Head of caudate nucleus (tissue), 42 donors: ENCODE measurements around the gene AHRR.
"Not testable (repeated sequence)": the region's sequence is repeated elsewhere in the genome, so short reads cannot be mapped to it uniquely, and the experiment has no call there.

Experiments
- DNase-seq, 42 donors: peaks; one replicate each; pipeline versions ENCODE4 v3.0.0 to v3.0.0-alpha.2; 2020 to 2021; ENCODE audit warnings: mixed read lengths in 7 of 42
- intact Hi-C: fragments of 100-400 bp; cut with DNase I; formaldehyde crosslinking; loops from one replicate; pipeline ENCODE4 v1.15.0; 2022

Gene AHRR

DNA sequence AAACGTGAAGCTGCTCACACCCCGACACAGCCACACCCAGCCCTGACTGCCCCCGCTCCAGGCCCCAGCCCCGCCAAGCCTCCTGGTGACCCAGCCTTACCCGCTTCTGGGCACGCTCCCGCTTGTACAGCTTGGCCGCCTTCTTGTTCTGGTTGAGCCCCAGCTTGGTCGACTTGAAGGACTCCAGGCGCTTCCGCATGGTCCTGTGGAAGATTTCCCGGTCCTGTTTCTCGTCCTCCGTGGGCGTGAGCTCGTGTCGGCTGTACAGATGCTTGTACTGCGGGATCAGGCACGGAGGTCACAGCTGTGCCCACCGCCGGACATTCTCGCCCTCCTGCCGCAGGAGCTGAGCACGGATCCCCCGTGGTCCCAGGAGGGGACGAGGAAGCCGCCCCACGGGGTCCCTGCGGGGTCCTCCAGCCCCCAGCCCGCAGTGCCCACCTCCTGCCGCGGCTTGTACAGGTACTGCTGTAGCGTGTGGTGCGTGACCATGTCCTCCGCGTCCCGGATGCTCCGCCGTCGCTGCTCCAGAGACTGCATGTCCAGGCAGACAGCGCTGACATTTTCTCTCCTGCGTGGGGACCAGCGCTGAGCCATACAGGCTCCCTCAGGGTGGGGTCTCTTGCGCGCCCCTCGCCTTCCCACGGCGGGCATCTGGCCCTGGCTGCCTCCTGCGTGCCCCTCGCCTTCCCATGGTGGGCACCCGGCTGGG, 154.7 kb downstream of the AHRR start:
- no peak for DNase-seq
- intact Hi-C loops = loop anchor here (5.0 to 10.0 kb wide), 2 partner anchors 141 to 419 kb away; partner anchors contain the start of genes BRD9 and TRIP13

DNA sequence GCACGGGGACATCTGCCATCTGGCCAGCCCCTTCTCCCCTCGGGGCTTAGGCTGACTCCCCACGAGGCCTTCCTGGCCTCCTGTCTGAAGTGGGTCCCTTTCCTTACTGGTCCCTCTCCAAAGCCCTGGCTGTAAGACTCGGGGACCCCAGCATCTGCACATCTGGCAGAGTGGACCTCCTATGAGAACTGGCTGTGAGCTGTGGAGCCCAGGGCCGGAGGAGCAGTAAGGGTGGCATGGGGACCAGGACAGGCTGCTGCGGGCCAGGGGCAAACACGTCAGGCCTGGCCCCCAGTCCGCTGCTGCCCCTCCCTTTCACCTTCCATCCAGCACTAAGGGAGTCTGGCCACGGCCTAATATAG, 155.3 kb downstream of the AHRR start:
- DNase-seq = no peak
- intact Hi-C loops = loop anchor here (5.0 to 10.0 kb wide), 2 partner anchors 141 to 418 kb away; partner anchors contain the start of genes BRD9 and TRIP13

DNA sequence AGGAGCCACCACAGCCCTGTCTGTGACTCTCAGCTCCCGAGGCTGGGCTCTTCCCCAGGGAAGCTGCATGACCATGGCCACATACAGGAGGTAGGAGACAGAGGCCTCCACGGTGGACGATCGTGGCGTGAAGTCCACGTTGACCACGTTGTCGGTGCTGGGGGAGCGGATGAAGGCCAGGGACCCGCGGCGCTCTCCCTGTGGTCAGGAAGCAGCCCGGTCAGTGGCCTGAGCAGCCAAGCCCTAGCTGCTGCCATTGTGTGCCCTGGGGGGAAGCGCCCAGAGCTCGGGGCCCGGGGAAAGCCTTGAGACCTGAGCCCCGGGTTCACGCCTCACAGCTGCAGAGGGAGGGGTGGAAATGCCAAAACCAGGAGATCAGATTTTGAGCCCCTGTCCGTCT, 155.7 kb downstream of the AHRR start:
- no peak for DNase-seq
- intact Hi-C loops = loop anchor here (5.0 to 10.0 kb wide), 2 partner anchors 140 to 418 kb away; partner anchors contain the start of genes BRD9 and TRIP13

DNA sequence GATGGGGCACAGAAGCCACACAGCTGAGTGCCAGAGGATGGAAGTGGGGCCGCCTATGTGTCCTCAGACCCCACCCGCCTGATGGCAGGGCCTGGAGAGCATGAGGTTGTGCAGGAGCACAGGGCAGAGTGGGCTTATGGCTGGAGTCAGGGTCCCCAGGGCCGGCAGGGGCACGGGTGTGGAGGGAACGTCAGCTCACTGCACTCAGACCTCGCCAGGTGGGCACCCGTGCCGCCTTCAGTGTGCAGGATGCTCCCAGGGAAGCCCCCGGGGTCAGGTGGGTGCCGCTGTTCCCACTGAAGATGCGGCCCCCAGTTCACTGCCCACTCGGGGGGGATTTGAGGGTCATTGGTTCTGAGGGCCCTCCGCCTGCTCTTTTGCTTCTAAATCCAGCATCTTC, 156.4 kb downstream of the AHRR start:
- intact Hi-C loops = loop anchor here (5.0 to 10.0 kb wide), 2 partner anchors 139 to 417 kb away; partner anchors contain the start of genes BRD9 and TRIP13
- no peak for DNase-seq

DNA sequence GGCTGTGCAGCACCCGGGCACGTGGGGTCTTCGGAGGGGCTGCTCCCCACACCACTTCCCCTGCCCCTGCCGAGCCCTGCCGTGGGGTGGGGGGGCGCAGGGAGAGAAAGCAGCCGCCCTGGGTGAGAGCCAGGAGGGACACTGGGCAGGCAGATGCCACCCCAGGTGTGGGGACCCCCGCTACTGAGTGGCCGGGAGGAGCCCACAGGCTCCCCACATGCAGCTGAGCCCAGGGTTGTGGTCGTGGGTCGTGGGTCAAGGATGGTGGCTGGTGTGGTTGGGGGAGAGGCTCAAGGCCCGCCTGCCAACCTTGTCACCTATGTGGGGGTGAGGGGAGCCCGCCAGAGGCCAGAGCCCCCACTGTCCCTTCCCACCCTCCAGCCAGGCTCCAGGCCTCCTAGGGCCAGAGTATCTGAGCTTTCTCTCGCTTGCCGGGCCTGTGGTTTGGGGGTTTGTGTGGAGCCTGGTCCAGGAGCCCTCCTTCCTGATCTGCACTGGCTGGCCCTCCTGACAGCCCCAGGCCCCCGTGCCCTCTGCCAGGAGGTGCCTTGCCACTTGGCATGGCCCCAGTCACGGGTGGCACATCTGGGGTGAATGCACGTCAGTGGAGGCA, 157.0 kb downstream of the AHRR start:
- DNase-seq = no peak
- intact Hi-C loops = loop anchor here (5.0 to 10.0 kb wide), 2 partner anchors 139 to 416 kb away; partner anchors contain the start of genes BRD9 and TRIP13

DNA sequence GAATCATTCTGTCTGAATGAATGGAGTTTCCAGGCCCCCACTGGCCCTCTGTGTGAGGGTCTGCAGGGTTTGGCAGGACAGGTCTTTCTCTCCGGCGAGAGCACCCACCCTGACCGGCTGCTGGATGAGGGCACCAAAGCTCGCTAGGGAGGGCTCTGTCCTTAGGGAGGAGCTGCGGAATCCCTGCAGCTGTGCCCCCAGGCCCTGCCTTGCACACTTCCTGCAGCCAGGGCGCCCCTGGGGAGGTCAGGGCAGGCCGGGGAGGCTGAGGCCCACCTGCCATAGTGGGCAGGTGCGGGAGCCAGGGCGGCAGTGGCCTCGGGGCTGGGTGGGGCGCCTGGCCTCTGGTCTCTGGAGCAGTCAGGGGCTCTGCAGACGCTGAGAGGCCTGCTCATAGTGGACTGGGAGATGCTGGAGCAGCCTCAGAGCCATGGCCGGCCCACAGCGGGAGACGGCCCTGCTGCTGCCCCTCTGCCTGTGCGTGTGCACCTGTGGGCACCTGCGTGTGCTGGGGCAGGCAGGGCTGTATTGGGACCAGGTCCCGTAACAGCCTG, 157.5 kb downstream of the AHRR start:
- no peak for DNase-seq
- intact Hi-C loops = loop anchor here (5.0 to 10.0 kb wide), 2 partner anchors 138 to 416 kb away; partner anchors contain the start of genes BRD9 and TRIP13

DNA sequence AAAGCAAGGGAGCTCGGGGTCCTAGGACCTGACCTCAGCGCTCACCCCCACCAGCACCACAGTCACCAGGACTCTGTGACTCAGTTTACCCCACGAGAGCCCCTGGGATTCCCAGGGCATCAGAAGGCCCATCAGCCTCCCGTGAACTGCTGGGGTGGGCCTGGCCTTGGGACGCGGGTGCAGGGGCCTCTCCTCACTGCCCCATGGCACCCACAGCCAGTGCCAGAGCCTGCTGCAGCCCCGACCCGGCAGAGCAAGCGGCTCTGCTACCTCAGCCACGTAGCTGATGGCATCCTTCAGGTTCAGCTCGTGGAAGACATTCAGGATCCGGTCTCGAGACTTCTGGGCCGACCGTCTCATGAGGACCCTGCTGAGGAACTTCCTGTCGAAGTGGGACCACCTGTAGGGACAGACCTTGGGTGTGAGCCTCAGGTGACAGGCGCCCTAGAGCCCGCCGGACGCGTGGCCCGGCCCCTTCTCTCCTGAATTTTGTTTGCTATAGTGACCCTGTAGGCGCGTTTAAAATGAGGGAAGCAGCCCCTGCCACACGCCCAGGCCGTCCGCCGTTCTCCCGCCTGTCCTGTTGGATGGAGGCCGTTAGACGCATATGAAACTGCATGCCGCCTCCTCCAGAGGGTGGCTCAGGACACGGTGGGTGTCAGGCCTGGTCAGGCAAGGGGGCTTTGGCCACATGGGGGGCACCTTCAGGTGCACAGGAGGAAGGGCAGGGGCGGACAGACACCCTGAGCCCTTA, 158.2 kb downstream of the AHRR start:
- intact Hi-C loops = loop anchor here (5.0 to 10.0 kb wide), 2 partner anchors 138 to 415 kb away; partner anchors contain the start of genes BRD9 and TRIP13
- DNase-seq = no peak

DNA sequence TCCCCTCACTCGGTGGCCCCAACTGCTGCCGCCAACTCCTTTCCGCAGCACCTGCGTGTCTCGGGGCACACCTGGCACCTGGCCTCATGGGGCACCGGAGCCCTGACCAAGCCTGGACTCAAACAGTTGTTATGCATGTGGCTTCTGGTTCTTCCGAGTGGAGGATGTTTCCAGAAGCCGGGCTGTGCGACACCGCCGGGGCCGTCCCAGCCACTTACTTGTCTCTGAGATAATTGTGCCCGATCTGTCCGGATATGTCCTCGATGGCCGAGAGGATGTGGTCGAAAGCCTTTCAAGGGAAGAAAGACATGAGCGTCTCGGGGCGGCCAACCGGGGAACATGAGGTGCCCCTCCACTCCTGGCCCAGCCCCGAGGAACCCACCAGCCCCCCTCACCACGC, 159.8 kb downstream of the AHRR start:
- intact Hi-C loops = no loop called here
- DNase-seq = no peak

DNA sequence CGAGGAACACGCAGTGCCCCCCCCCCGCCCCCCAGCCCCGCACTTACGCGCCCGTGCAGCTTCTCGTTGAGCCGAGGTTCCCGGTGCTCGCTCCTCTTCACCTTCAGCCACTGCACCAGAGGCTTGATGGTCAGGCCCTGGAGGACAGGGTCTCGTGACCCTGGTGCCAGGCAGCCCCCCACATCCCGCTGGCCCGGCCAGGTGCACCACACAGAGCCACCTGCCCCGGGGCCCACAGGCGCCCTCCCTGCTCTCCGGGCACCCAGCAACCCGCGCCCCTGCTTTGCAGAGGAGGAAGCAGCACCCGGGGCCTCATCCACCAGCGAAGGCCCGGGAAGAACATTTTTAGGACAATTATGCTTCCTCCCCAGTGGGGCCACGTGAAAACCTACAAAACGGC, 160.5 kb downstream of the AHRR start:
- DNase-seq = no peak
- intact Hi-C loops = no loop called here

DNA sequence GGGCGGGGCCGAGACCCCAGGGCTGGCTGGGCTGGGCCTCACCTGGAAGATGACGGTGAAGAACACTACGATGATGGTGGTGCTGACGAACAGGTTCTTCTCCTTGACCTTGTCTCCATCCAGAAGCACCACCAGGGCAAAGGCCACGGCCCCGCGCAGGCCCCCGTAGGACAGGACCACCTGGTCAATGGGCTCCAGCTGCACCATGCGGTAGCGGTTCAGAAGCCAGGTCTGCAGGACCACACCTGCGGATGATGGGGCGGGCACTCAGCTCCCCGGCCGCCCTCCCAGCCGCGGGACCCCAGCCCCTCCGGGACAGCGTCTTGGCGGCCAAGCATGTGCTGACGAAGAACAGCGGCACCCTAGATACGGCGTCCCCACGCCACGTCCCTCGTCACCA, 161.0 kb downstream of the AHRR start:
- intact Hi-C loops = no loop called here
- DNase-seq = no peak

DNA sequence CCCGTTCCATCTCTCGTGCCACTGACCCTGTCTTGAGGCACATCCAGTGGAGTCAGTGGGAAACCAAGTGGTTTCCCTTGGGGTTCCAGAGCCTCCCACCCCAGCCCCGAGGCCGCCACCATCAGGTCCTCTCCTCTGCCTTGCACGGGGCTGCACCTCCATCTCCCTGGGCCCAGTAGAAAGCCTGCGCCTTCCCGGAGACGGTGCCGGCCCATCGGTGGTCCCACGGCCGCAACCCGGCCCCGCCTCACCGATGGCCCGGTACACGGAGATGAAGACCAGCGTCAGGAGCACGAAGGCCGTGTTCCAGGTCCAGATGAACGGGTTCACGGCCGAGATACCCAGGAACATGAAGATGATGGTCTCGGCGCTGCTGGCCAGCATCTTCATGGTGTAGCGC, 161.5 kb downstream of the AHRR start:
- DNase-seq = no peak
- intact Hi-C loops = no loop called here

DNA sequence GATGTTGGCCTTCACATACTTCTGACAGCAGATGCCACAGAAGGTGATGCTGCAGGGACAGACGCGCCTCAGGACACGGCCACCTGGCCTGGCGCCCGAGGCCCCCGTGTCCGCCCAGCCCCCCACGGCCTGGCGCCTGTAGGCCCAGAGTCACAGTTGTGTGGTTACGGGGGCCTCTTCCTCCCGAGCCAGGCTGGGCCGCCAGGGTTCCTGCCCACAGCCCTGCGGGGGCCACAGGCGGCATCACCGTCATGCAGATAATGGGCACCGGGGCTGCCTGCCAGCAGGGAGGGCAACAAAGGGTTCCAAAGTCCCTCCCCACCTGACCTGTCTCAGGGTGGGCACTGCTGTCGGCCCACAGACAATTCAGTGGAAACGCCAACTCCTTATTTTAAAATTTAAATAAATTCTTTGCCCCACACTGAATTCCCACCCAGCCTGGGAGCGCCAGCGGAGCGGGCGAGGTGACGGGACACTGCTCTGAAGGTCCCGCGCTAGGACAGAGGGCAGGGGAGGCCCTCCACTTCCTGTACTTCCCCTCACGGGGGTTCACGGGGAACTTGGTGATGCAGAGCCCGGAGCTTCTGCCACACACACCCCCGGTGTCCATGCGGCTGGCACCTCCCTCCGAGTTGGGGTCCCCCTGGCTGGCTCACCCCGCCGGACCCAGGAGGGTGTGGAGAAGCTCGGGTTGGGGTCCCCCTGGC, 162.1 kb downstream of the AHRR start:
- intact Hi-C loops = no loop called here
- no peak for DNase-seq

DNA sequence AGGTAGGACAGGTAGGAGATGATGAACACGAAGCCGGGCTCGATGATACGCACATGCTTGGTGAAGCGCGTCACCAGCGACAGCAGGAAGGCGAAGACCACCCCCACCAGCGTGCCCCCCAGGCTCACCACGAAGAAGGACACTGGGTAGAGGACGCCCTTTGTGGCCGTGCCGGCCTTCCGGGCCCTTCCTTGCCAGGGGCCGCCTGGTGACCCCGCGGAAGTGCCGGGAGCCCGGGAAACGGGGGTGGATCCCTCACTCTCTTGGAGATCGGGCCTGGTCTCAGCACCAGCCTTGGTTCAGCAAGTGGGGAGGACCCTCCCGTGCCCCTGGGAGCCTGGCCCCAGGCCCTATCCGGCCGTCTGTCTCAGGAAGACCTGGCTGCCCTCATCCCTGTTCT, 163.0 kb downstream of the AHRR start:
- intact Hi-C loops = no loop called here

DNA sequence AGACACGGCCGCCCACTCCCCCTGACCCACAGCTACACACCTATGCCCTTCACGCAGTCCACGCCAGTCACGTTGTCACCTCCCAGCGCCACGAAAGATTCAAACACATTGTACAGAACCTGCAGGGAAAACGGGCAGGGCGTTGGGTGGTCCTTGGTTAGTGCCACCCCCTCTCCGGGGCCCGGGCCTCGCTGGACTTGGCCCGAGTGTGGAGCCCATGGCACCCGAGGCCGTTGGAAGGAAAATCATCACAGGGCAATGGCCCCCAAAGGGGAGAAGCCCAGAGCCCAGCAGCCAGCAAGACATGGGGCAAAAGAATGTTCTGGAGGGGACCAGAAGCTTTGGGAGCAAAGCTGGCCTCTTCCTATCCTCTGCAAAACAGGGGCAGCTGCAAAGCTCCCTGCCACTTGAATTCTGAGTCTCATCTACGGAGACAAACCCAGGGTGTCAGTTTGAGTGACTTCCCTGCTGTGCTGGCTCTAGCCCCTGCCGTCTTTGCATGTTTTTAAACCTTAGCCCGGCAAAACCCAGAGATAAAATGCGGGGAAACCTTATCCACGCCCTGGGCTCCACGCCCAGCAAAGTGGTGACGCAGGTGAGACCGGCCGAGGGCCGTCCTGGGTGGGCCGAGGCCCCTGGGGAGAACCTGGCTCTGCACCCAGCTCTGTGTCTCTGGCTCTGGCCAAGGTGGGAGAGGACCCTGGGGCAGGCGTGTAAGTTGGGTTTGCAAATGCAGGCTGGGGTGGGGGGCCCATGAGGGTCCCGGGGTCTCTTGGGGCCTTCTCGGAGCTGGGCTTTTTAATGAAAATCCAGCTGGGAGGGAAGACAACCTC, 163.8 kb downstream of the AHRR start:
- intact Hi-C loops = no loop called here
- no peak for DNase-seq

More for the DNA sequence above, 163.0 kb downstream of the AHRR start:
- no peak for DNase-seq

DNA sequence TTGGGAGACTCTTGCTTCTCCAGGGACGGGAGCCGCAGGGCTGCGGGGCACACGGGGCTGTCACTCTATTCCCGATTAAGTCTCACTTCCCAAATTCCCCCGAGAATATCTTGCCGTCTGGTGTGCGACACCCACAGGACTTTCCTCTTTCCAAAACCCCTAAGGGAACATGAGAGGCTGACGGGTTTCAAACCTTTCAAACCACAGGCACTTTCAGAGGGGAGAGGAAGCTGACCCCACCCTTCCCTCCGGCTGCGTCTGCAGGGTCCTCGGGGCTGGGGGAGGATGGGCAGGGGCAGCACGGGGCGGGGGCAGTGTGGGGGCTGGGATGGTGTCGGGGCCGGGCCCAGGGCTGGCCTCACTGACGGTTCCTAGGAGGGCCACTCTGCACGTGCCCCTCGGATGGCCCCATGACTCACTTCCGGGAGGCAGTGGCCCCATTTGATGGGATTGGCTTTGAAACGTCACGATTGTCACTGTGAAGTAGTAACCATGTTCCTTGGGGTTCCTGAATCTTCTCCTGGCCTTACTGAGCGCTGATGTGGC, 164.5 kb downstream of the AHRR start:
- no peak for DNase-seq
- intact Hi-C loops = no loop called here

DNA sequence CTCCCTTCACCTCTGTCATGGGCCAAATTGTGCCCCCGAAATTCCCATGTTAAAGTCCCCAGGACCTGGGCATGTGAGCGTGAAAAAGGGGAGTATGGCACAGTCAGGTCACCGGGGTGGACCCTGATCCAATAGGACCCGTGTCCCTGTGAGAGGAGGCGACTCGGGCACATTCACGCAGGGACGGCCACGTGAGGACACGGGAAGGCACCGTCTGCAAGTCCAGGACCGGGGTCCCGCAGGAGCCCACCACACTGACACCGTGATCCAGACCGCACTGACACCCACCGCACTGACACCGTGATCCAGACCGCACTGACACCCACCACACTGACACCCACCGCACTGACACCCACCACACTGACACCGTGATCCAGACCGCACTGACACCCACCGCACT, 165.1 kb downstream of the AHRR start:
- DNase-seq = not testable (repeated sequence)

More for the DNA sequence above, 165.1 kb downstream of the AHRR start:
- intact Hi-C loops = not testable (repeated sequence)
